Hypothalamus (tissue), 51 donors: ENCODE data around the gene SERPIND1.
"Not testable (repeated sequence)": the region's sequence is repeated elsewhere in the genome, so short reads cannot be mapped to it uniquely, and the experiment has no call there.

Experiments
- DNase-seq, 51 donors: peaks; one replicate each; lab custom pipeline; 2025; lab: John Stamatoyannopoulos, UW

Gene SERPIND1

GRCh38 chr22:20811171-20811570 is 37.3 kb downstream of the SERPIND1 start:
- no peak for DNase-seq

DNA sequence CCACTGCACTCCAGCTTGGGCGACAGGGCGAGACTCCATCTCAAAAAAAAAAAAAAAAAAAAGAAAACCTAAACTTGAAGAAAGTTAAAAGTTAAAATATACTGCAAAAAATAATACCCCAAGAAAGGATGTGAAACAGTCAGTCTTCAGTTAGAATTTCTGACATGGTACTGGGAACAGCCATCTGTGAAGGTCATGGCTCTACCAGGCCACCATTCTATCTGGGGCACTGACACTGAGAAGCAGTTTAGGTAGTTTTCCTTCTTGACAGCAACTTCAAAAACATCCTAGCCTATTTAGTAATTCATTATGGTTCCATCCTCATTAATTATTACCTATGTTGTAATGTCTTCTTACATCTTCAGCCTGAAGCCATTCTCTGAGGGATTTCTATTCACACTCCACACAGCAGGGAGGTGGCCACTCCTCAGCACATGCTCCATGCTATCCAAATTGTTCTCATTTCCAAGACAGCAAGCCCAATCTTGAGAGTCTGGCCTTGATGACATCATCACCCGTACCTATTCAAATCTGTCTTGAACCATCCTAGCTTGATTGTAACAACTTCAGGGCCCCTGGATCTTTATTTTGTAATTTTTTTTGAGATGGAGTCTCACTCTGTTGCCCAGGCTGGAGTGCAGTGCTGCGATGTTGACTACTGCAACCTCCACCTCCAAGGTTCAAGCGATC is 38.2 kb downstream of the SERPIND1 start:
- DNase-seq: no peak

DNA sequence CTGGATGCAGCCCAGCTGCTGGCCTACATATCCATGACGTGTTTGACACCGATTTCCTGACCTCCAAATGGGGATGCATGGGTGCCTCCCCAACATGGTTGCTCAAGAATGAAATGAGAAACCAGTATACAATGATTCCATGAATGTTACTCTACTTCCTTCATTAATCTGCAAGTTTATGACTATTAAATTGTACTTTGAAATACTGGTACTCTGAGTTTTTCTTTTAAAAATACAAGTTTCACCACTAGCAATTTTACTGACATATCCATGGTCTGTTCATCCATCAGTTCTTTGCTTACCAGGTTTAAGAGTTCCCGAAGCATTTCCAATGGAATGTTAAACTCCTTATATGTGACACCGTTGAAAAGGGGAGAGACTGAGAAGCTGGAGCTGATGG is 39.1 kb downstream of the SERPIND1 start:
- no peak for DNase-seq

- no peak for DNase-seq
Measured at GRCh38 chr22:20814221-20814808, 40.4 kb downstream of the SERPIND1 start.

- no peak for DNase-seq
Measured at GRCh38 chr22:20815477-20816050, 41.7 kb downstream of the SERPIND1 start.

- DNase-seq: peak in 1 of 51 donors; percentile 61
Measured at GRCh38 chr22:20816559-20816958, 42.6 kb downstream of the SERPIND1 start.

DNA sequence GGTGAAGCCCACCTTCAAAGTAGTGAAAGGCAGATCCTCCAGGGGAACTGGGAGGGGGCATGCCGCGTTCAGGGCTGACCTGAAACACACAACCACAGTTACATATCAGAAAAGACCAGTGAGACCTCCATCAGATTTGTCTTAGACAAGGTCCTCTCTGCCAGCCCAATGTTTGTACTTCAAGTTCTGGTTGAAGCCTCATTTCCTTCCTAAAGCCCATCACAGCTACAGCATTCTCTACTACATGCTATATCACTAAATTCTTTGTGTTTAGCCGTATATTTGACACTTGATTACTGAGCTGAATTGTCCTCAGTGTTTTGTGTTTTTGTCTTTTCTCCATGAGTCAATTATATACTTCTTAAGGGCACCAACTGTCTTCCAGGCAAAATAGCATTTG is 44.6 kb downstream of the SERPIND1 start:
- DNase-seq: no peak

- DNase-seq: no peak
Measured at GRCh38 chr22:20819471-20819870, 45.6 kb downstream of the SERPIND1 start.

DNA sequence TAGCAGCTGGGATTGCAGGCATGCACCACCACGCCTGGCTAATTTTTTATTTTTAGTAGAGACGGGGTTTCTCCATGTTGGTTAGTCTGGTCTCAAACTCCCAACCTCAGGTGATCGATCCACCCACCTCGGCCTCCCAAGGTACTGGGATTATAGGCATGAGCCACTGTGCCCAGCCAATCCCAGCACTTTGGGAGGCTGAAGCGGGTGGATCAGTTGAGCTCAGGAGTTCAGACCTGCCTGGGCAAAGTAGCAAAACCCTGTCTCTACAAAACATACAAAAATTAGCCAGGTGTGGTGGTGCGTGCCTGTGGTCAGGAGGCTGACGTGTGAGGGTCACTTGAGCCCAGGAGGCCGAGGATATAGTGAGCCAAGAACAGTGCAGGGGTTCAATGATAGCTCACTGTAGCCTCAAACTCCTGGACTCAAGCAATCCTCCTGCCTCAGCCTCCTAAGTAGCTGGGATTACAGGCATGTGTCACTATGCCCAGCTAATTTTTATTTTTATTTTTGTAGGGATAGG is 47.9 kb downstream of the SERPIND1 start:
- not testable (repeated sequence) for DNase-seq

- no peak for DNase-seq
Measured at GRCh38 chr22:20822240-20822639, 48.3 kb downstream of the SERPIND1 start.

- DNase-seq: no peak
Measured at GRCh38 chr22:20823264-20823663, 49.4 kb downstream of the SERPIND1 start.

DNA sequence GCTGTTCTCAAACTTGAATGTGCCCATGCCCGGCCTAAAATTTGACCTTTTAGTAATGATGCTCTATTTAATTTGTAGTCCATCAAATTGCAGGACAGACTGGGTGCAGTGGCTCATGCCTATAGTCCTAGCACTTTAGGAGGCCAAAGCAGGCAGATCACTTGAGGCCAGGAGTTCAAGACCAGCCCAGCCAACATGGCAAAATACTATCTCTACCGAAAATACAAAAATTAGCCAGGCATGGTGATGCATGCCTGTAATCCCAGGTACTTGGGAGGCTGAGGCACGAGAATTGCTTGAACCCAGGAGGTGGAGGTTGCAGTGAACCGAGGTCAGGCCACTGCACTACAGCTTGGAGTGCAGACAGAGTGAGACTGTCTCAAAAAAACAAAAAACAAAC is 51.3 kb downstream of the SERPIND1 start:
- not testable (repeated sequence) for DNase-seq

GRCh38 chr22:20825624-20826023 is 51.7 kb downstream of the SERPIND1 start:
- DNase-seq: no peak

GRCh38 chr22:20826373-20827152 is 52.6 kb downstream of the SERPIND1 start:
- DNase-seq: not testable (repeated sequence)

GRCh38 chr22:20829491-20830134 is 55.7 kb downstream of the SERPIND1 start:
- no peak for DNase-seq

GRCh38 chr22:20833225-20833665 is 59.3 kb downstream of the SERPIND1 start:
- no peak for DNase-seq

GRCh38 chr22:20834206-20834605 is 60.3 kb downstream of the SERPIND1 start:
- no peak for DNase-seq

DNA sequence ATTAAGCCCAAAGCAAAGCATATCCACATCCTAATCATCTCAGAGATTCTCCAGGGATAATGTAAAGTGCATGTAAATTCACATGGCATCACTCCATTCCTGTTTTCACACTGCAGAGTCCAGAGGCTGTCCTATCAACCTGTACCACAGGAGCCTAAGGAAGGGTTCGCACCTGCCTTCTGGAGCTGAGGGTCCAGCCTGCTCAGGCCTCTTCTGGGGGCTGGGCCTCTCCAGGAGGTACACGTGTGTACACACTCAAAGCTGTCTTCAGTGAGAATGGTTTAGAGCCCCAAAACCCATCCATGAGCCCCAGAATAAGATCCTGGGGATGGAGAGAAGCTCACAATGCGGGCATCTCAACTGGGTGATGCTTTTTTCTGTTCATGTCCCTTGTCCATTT is 60.8 kb downstream of the SERPIND1 start:
- no peak for DNase-seq
